ENCODE data around the gene SMARCE1.

SMARCE1 gene

DNA sequence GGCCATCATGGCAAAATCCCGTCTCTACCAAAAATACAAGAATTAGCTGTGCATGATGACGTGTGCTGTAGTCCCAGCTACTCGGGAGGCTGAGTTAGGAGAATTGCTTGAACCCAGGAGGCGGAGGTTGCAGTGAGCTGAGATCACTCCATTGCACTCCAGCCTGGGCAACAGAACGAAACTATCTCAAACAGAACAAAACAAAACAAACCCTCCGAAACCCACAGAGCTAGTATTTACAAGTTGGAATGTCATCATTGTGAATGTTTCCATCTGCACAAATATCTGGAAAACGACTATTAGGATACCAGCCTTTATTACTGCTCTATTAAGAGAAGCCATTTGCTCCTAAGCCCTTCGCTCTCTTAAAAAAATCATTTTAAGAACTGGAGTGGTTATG, 26.0 kb downstream of the SMARCE1 start (continued):
- TF ChIP-seq, protein P1, sequence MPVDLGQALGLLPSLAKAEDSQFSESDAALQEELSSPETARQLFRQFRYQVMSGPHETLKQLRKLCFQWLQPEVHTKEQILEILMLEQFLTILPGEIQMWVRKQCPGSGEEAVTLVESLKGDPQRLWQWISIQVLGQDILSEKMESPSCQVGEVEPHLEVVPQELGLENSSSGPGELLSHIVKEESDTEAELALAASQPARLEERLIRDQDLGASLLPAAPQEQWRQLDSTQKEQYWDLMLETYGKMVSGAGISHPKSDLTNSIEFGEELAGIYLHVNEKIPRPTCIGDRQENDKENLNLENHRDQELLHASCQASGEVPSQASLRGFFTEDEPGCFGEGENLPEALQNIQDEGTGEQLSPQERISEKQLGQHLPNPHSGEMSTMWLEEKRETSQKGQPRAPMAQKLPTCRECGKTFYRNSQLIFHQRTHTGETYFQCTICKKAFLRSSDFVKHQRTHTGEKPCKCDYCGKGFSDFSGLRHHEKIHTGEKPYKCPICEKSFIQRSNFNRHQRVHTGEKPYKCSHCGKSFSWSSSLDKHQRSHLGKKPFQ (tag by site-specific recombination; IDR thresholded peaks at IDR 0.05) = no peak
- no peak for TF ChIP-seq ZNF548 (tag by site-specific recombination; IDR thresholded peaks at IDR 0.05)
- no peak for TF ChIP-seq ZNF266 (tag by site-specific recombination; IDR thresholded peaks at IDR 0.05; ENCODE audit: low read depth)
- no peak for TF ChIP-seq KLF8 (tag by site-specific recombination; IDR thresholded peaks at IDR 0.05)

DNA sequence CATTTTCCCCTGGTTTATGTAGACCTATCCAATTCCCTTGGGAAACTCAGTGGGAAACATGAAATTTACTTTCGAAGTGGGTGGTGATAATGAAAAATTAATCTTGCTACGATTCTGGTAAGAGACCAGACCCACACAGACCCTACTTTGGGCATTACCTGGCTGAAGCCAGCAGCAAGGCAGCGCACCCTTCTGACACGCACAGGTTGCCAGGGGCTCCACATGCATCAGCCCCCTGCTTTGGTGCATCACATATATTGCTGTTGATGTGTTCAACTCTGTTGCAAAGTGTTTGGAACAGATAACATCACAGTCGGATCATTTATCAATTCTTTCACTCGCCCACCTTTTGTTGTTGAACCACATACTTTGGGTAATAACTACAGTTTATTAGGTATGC, 26.6 kb downstream of the SMARCE1 start:
- H3K4me3 ChIP-seq (ENCODE audit: low read depth, low read length) = no peak overlapping the region
- TF ChIP-seq REPIN1 (tag by site-specific recombination; IDR thresholded peaks at IDR 0.05; ENCODE audit: low read depth) = no peak
- no peak for TF ChIP-seq ZNF623 (tag by site-specific recombination; IDR thresholded peaks at IDR 0.05)
- TF ChIP-seq SCRT2 (tag by site-specific recombination; IDR thresholded peaks at IDR 0.05) = no peak
- TF ChIP-seq, protein P2, sequence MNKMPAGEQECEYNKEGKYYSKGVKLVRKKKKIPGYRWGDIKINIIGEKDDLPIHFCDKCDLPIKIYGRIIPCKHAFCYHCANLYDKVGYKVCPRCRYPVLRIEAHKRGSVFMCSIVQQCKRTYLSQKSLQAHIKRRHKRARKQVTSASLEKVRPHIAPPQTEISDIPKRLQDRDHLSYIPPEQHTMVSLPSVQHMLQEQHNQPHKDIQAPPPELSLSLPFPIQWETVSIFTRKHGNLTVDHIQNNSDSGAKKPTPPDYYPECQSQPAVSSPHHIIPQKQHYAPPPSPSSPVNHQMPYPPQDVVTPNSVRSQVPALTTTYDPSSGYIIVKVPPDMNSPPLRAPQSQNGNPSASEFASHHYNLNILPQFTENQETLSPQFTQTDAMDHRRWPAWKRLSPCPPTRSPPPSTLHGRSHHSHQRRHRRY (tag by site-specific recombination; IDR thresholded peaks at IDR 0.05) = no peak
- TF ChIP-seq ZNF510 (tag by site-specific recombination; IDR thresholded peaks at IDR 0.05; ENCODE audit: insufficient replicate concordance) = no peak
- no peak for TF ChIP-seq ZNF548 (tag by site-specific recombination; IDR thresholded peaks at IDR 0.05)
- ChIA-PET CTCF (interaction anchor here (0.6 to 2.6 kb wide), 20 partner anchors 8 to 1045 kb away, joined by 3 to 25 read pairs (median 6); no protein-coding TSS in a partner anchor), POLR2A (interaction anchor here (1.4 kb wide), 1 partner anchor 25 kb away, joined by 5 read pairs; no protein-coding TSS in a partner anchor)
- no peaks in the 10 kb centered on the region for H3K4me1 ChIP-seq (ENCODE audit: control insufficient read depth, insufficient read depth, low read length)
- no peaks in the 10 kb centered on the region for H3K9me3 ChIP-seq (ENCODE audit: control insufficient read depth, insufficient read depth, low read depth, low read length)
- no peak overlapping the region for H3K27ac ChIP-seq (ENCODE audit: extremely low read depth, low read depth, low read length)
- H3K36me3 ChIP-seq (ENCODE audit: control insufficient read depth in 2 of 2, insufficient read depth in 1 of 2, low read length in 2 of 2) = no peaks in the 10 kb centered on the region

DNA sequence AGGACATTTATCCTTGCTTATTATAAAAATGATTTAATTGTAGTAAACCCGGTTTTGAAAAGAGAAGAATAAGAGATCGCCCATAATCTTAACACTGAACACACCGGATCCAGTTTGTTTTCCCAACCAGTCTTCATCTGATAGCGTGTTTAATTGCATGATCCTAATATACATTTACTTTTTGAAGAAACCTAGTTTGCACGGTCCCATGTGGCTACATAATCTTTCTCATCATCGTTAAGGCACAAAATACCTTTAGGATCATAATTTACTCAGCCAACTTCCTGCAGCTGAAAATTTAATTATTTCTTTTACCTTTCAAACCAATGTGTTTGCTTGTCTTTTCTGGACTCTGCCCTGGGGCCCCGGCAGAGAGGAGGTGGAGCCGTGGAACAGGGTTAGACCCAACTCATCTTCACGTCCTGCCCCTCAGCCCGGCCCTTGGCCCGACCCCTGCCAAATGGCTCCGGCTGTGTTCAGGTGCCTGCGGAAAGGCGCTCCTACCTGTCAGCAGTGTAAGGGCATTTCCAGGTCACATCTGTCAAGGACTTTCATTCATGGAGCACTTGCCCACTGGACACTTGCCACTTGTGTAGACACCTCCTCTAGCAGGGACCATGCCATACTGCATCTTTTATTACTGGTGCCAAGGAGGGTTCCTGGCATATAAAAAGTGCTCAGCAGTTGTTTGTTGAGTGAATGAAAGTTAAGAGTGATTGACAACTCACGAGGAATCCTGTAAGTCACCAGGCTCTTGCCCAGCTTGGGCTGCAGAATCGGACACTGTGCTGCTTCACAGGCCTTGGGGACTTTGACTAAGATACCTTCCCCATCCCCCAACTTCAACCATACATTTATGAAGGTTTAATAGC, 28.6 kb downstream of the SMARCE1 start:
- ChIA-PET CTCF (interaction anchor here (0.5 to 2.7 kb wide), 44 partner anchors 9 to 1044 kb away, joined by 3 to 25 read pairs (median 4); partner anchors contain the start of genes KRT222 and KRT27), POLR2A (interaction anchor here (0.5 to 1.4 kb wide), 3 partner anchors 17 to 1069 kb away, joined by 3 to 5 read pairs (median 3); partner anchors contain the start of gene EIF1)
- H3K4me3 ChIP-seq (ENCODE audit: low read depth, low read length) = no peak overlapping the region
- no peaks in the 10 kb centered on the region for H3K4me1 ChIP-seq (ENCODE audit: control insufficient read depth, insufficient read depth, low read length)
- H3K9me3 ChIP-seq (ENCODE audit: control insufficient read depth, insufficient read depth, low read depth, low read length) = no peaks in the 10 kb centered on the region
- TF ChIP-seq ZNF221 (tag by site-specific recombination; IDR thresholded peaks at IDR 0.05; ENCODE audit: borderline replicate concordance) (no peak), ZNF214 (tag by site-specific recombination; IDR thresholded peaks at IDR 0.05; ENCODE audit: borderline replicate concordance) (no peak), ZNF16 (tag by site-specific recombination; IDR thresholded peaks at IDR 0.05; ENCODE audit: low read depth) (no peak), ZNF544 (tag by site-specific recombination; IDR thresholded peaks at IDR 0.05) (no peak), KLF8 (tag by site-specific recombination; IDR thresholded peaks at IDR 0.05) (no peak), ZNF837 (tag by site-specific recombination; IDR thresholded peaks at IDR 0.05) (no peak), ZNF776 (tag by site-specific recombination; IDR thresholded peaks at IDR 0.05; ENCODE audit: borderline replicate concordance) (no peak)
- TF ChIP-seq, protein P1 (tag by site-specific recombination; IDR thresholded peaks at IDR 0.05) = no peak
- TF ChIP-seq, protein P3, sequence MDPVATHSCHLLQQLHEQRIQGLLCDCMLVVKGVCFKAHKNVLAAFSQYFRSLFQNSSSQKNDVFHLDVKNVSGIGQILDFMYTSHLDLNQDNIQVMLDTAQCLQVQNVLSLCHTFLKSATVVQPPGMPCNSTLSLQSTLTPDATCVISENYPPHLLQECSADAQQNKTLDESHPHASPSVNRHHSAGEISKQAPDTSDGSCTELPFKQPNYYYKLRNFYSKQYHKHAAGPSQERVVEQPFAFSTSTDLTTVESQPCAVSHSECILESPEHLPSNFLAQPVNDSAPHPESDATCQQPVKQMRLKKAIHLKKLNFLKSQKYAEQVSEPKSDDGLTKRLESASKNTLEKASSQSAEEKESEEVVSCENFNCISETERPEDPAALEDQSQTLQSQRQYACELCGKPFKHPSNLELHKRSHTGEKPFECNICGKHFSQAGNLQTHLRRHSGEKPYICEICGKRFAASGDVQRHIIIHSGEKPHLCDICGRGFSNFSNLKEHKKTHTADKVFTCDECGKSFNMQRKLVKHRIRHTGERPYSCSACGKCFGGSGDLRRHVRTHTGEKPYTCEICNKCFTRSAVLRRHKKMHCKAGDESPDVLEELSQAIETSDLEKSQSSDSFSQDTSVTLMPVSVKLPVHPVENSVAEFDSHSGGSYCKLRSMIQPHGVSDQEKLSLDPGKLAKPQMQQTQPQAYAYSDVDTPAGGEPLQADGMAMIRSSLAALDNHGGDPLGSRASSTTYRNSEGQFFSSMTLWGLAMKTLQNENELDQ (tag by site-specific recombination; IDR thresholded peaks at IDR 0.05; ENCODE audit: low read depth) = no peak
- TF ChIP-seq, protein P4, sequence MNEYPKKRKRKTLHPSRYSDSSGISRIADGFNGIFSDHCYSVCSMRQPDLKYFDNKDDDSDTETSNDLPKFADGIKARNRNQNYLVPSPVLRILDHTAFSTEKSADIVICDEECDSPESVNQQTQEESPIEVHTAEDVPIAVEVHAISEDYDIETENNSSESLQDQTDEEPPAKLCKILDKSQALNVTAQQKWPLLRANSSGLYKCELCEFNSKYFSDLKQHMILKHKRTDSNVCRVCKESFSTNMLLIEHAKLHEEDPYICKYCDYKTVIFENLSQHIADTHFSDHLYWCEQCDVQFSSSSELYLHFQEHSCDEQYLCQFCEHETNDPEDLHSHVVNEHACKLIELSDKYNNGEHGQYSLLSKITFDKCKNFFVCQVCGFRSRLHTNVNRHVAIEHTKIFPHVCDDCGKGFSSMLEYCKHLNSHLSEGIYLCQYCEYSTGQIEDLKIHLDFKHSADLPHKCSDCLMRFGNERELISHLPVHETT (tag by site-specific recombination; IDR thresholded peaks at IDR 0.05) = no peak
- no peaks in the 10 kb centered on the region for H3K36me3 ChIP-seq (ENCODE audit: control insufficient read depth in 2 of 2, insufficient read depth in 1 of 2, low read length in 2 of 2)
- H3K27ac ChIP-seq (ENCODE audit: extremely low read depth, low read depth, low read length) = no peak overlapping the region
